GM18951 (cell line): Measurements from ENCODE around the gene XRRA1.

Experiments
- POLR2A ChIP-seq: IDR thresholded peaks from 4 replicates; pipeline ENCODE4 v1.6.1; 2011; ENCODE audit warnings: mild to moderate bottlenecking; ENCODE audit not compliant: insufficient read length, insufficient read depth; ENCODE audit errors: extremely low read depth
- in situ Hi-C: fragments of 300-500 bp; cut with MboI; formaldehyde crosslinking; loops from one replicate; pipeline ENCODE4 v1.12.0; 2022; ENCODE audit warnings: low sequenced_read_pairs, mixed read lengths, inconsistent platforms; ENCODE audit not compliant: unreplicated experiment

Gene XRRA1

DNA sequence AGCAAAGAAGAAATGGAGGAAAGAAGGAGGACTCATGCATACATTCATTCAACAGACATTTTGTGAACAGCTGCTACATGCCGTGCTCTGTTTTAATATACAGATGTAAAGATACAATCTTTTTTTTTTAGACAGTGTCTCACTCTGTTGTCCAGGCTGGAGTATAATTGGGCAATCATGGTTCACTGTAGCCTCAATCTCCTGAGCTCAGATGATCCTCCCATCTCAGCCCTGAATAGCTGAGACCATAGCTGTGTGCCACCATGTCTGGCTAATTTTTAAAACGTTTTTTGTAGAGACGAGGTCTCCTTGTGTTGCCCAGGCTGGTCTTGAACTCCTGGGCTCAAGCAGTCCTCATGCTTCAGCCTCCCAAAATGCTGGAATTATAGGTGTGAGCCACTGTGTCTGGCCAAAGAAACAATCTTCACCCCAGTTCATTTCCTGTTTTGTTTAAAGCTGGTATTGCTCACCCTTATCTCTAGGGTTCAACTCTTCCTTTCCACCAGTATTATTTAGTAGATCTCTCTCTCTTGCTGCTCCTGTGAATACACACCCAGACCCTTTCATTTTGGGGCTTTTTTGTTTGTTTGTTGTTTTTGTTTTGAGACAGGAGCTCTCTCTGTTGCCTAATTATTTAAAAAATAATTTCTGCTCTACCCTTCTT, 130.5 kb downstream of the XRRA1 start:
- in situ Hi-C loops, result no loop called here

DNA sequence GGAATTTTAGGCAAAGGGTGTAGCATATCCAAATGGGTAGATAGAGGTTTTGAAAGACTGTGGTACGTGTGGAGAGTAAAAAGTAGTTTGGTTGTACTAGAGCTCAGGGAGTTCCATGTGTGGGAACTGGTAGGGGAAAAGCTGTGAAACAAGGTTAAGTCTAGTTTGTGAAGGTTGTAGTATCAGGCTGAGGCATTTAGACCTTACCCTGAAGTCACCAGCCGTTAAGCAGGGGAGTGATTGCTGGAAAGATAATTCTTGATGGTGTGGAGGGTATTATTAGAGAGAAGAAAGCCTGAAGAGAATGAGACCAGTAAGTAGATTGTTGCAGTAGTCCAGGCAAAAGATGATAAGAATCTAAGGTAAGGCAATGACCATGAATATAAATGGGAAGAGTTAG, 132.2 kb downstream of the XRRA1 start:
- no peak for TF ChIP-seq POLR2A
- in situ Hi-C loops, result no loop called here

More for the DNA sequence above, 130.5 kb downstream of the XRRA1 start:
- no peak for TF ChIP-seq POLR2A

DNA sequence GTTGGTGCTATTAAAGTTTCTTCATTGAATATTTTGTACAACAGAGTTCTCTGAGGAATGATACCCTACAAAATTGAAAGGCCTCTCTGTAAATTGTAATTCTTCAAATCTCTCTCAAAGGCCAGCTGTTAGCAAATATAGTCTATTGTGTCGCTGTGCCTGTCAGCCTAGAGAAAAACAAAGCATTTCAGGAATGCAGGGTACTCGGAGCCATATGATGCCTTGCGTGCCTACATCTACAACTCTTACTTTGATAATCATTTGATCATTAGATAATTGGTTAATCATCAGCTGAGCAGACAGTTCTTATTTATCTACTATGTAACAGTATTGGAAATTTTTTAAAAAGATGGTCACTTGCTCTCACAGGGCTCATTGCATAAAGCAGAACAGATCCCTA, 132.9 kb downstream of the XRRA1 start:
- in situ Hi-C loops, result no loop called here
- no peak for TF ChIP-seq POLR2A

DNA sequence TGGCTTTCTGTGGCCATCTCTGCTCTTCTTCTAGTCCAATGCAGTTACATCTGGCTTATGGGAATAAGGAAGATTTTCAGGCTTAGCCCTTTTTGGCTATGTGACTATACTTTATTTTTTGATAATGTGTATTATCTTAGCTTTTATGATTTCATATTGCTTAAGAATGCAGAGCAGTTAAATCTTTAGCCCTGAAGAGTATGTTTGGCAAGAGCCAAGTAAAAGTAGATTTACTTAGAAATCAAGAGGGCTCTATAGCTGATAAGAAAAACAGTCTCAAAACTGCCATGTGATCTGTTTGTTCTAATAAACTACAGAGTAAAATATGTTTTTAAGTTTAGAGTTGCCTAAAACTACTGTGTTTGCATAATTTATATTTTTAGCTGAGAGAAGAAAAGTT, 139.1 kb downstream of the XRRA1 start:
- no peak for TF ChIP-seq POLR2A

DNA sequence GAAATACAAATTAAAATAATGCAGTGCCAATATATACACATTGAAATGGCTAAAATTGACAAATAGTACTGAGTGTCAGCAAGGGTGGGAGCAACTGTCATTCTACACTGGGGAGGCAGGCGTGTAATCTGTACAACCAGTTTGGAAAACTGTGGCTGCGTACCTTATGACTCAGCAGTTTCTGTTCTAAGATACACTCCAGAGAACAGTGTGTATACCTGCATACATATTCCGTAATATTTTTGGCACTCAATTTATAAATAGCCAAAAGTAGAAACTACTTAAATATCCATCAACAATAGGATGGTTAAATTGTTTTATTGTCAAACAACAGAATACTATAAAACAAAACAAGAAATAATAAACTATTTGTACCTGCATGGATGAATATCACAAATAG, 142.6 kb downstream of the XRRA1 start:
- no peak for TF ChIP-seq POLR2A
- in situ Hi-C loops, result no loop called here

More for the DNA sequence above, 139.1 kb downstream of the XRRA1 start:
- in situ Hi-C loops, result no loop called here

DNA sequence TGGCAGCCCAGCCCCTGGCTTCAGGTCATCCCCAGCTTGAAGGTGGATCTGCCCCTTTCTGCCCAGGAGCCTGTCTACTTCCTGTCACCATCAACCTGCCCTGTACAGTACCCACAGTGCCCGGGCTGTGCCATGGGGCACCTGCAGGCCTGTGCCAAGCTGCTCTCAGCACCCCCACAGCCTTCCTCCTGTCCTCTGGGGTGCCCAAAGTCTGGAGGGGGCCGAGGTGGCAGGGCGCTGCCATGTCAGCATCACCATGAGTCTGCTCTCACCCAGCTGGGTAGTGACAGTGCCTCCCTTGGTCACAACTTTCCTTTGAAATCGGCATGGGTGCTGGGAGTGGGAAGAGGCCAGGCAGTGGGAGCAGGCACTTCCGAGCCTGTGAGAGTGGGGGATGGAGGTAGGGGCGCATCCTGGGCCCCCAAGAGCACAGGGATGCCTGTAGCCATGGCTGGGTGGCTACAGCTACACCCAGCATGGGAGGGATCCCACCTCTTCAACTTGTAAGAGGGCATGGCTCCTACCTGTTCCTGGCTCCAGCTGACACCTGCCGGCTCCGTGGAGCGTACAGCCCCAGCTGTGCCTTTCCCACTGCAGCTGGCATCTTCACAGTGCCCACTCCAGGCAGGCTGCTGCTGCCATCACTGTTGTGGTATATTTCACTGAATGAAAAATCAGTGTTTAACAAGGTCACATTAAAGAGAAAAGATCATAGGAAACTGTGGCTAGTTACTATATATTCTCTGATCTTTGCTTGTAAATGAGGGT, 157.4 kb downstream of the XRRA1 start:
- TF ChIP-seq POLR2A, result no peak
- in situ Hi-C loops, result no loop called here
